Effector memory CD8-positive, alpha-beta T cell (primary cell): ENCODE data around the gene ARL6IP4.

ENCODE experiments used
- ATAC-seq: fragments of 150-1000 bp; cut with Tn5 transposase; replicated peaks from 2 replicates; pipeline ENCODE4 v1.10.0; 2021; ENCODE audit warnings: mild to moderate bottlenecking, moderate library complexity
- DNase-seq, 3 experiments: peaks; one replicate each; pipeline ENCODE4 v3.0.0; 2021
- H3K27ac Mint-ChIP-seq, 2 donors: one replicate each; pipeline ENCODE4 v1.8.0; 2022; ENCODE audit warnings: mild to moderate bottlenecking in 2 of 2, mixed read lengths in 2 of 2, moderate library complexity in 2 of 2
- H3K27me3 Mint-ChIP-seq, 2 donors: one replicate each; pipeline ENCODE4 v1.8.0; 2022; ENCODE audit warnings: mixed read lengths in 2 of 2
- H3K36me3 Mint-ChIP-seq: one replicate; pipeline ENCODE4 v1.8.0; 2022; ENCODE audit warnings: mild to moderate bottlenecking, moderate library complexity, mixed read lengths; ENCODE audit not compliant: insufficient read depth
- H3K4me1 Mint-ChIP-seq, 2 donors: one replicate each; pipeline ENCODE4 v1.8.0; 2022; ENCODE audit warnings: low read depth in 2 of 2, mixed read lengths in 2 of 2
- H3K4me3 Mint-ChIP-seq, 2 donors: one replicate each; pipeline ENCODE4 v1.8.0; 2022; ENCODE audit warnings: mild to moderate bottlenecking in 2 of 2, mixed read lengths in 2 of 2, moderate library complexity in 2 of 2
- H3K9me3 Mint-ChIP-seq, 2 donors: one replicate each; pipeline ENCODE4 v1.8.0; 2022; ENCODE audit warnings: mixed read lengths in 2 of 2

Gene ARL6IP4

GRCh38 chr12:122965321-122965751 lies 15.1 kb upstream of the ARL6IP4 start:
- peak overlapping the region; percentile 58 to 60 for H3K4me3 Mint-ChIP-seq
- no peak for ATAC-seq
- peak overlapping the region in 1 of 2 donors; percentile 49 for H3K27ac Mint-ChIP-seq

GRCh38 chr12:122965851-122966742 lies 14.4 kb upstream of the ARL6IP4 start, which contains the start of gene ABCB9:
Gene ABCB9, minus strand, starts transcription at chr12:122966463. Its CDS starts 6,228 bp downstream, at chr12:122960235.
- Mint-ChIP-seq H3K4me1 (peaks cover 0 to 8% of the 10 kb centered on the region in 2 donors), H3K36me3 (no peaks in the 10 kb centered on the region), H3K4me3 (peak within 1 kb of the TSS; percentile 58 to 59), H3K27me3 (no peaks in the 10 kb centered on the region), H3K9me3 (no peaks in the 10 kb centered on the region), H3K27ac (peak within 1 kb of the TSS in 1 of 2 donors; percentile 11)
- DNase-seq, result peak; percentile 84 to 86 (median 85)
- ATAC-seq, result peak; percentile 94

More at GRCh38 chr12:122965321-122965751, 15.1 kb upstream of the ARL6IP4 start:
- no peak for DNase-seq
- H3K4me1 Mint-ChIP-seq, result peaks cover 0 to 8% of the 10 kb centered on the region in 2 donors
- H3K27me3 Mint-ChIP-seq, result no peaks in the 10 kb centered on the region
- no peaks in the 10 kb centered on the region for H3K36me3 Mint-ChIP-seq
- H3K9me3 Mint-ChIP-seq, result no peaks in the 10 kb centered on the region

- peaks cover 0 to 8% of the 10 kb centered on the region in 2 donors for H3K4me1 Mint-ChIP-seq
- no peaks in the 10 kb centered on the region for H3K27me3 Mint-ChIP-seq
- H3K36me3 Mint-ChIP-seq, result no peaks in the 10 kb centered on the region
- peak overlapping the region in 1 of 2 donors; percentile 11 for H3K27ac Mint-ChIP-seq
- no peak for ATAC-seq
- peak overlapping the region; percentile 58 to 59 for H3K4me3 Mint-ChIP-seq
- H3K9me3 Mint-ChIP-seq, result no peaks in the 10 kb centered on the region
- no peak for DNase-seq
Observed at GRCh38 chr12:122966743-122967550, 13.5 kb upstream of the ARL6IP4 start.

- Mint-ChIP-seq H3K4me1 (peaks cover 0 to 8% of the 10 kb centered on the region in 2 donors), H3K27ac (no peak overlapping the region), H3K36me3 (no peaks in the 10 kb centered on the region), H3K4me3 (no peak overlapping the region), H3K9me3 (no peaks in the 10 kb centered on the region), H3K27me3 (no peaks in the 10 kb centered on the region)
- ATAC-seq, result no peak
- DNase-seq, result no peak
Observed at GRCh38 chr12:122968104-122968503, 12.4 kb upstream of the ARL6IP4 start.

GRCh38 chr12:122969676-122970075 lies 10.8 kb upstream of the ARL6IP4 start:
- DNase-seq, result no peak
- H3K4me3 Mint-ChIP-seq, result no peak overlapping the region
- no peak overlapping the region for H3K27ac Mint-ChIP-seq
- no peaks in the 10 kb centered on the region for H3K27me3 Mint-ChIP-seq
- no peaks in the 10 kb centered on the region for H3K9me3 Mint-ChIP-seq
- H3K36me3 Mint-ChIP-seq, result peaks cover 6% of the 10 kb centered on the region
- no peak for ATAC-seq
- H3K4me1 Mint-ChIP-seq, result peaks cover 0 to 15% of the 10 kb centered on the region in 2 donors

- Mint-ChIP-seq H3K27ac (peak overlapping the region; percentile 98 to 99), H3K27me3 (no peaks in the 10 kb centered on the region), H3K4me1 (peaks cover 18 to 19% of the 10 kb centered on the region in 2 donors), H3K9me3 (no peaks in the 10 kb centered on the region), H3K4me3 (peak overlapping the region; percentile 98 to 99), H3K36me3 (peaks cover 13% of the 10 kb centered on the region)
- DNase-seq (peak; percentile 98 to 99 (median 99)), ATAC-seq (peak; percentile 85)
Observed at GRCh38 chr12:122974274-122974891, 6.1 kb upstream of the ARL6IP4 start.

- H3K27me3 Mint-ChIP-seq, result no peaks in the 10 kb centered on the region
- ATAC-seq (peak; percentile 84), DNase-seq (peak; percentile 91 to 93 (median 93))
- peaks cover 15% of the 10 kb centered on the region for H3K36me3 Mint-ChIP-seq
- peak within 1 kb of the TSS; percentile 98 to 99 for H3K4me3 Mint-ChIP-seq
- peaks cover 22 to 24% of the 10 kb centered on the region in 2 donors for H3K4me1 Mint-ChIP-seq
- peak within 1 kb of the TSS; percentile 98 to 99 for H3K27ac Mint-ChIP-seq
- no peaks in the 10 kb centered on the region for H3K9me3 Mint-ChIP-seq
Observed at GRCh38 chr12:122974892-122975789, 5.3 kb upstream of the ARL6IP4 start, which contains the start of gene OGFOD2. Gene OGFOD2, plus strand, starts transcription at chr12:122975244. Its CDS starts 8 bp downstream, at chr12:122975252.

GRCh38 chr12:122975790-122976647 lies 4.5 kb upstream of the ARL6IP4 start:
- Mint-ChIP-seq H3K4me3 (peak overlapping the region; percentile 98 to 99), H3K27me3 (no peaks in the 10 kb centered on the region), H3K27ac (peak overlapping the region; percentile 98 to 99), H3K36me3 (peaks cover 17% of the 10 kb centered on the region), H3K4me1 (peaks cover 26% of the 10 kb centered on the region in 2 donors), H3K9me3 (no peaks in the 10 kb centered on the region)
- DNase-seq (no peak), ATAC-seq (no peak)

- no peaks in the 10 kb centered on the region for H3K27me3 Mint-ChIP-seq
- H3K27ac Mint-ChIP-seq, result peak overlapping the region in 1 of 2 donors; percentile 99
- no peak for ATAC-seq
- H3K36me3 Mint-ChIP-seq, result peaks cover 22% of the 10 kb centered on the region
- peaks cover 30% of the 10 kb centered on the region in 2 donors for H3K4me1 Mint-ChIP-seq
- H3K9me3 Mint-ChIP-seq, result no peaks in the 10 kb centered on the region
- no peak for DNase-seq
- H3K4me3 Mint-ChIP-seq, result peak overlapping the region; percentile 98 to 99
Observed at GRCh38 chr12:122976648-122976975, 3.9 kb upstream of the ARL6IP4 start.

- H3K36me3 Mint-ChIP-seq, result peaks cover 28% of the 10 kb centered on the region
- ATAC-seq (no peak), DNase-seq (no peak)
- H3K27me3 Mint-ChIP-seq, result no peaks in the 10 kb centered on the region
- H3K27ac Mint-ChIP-seq, result no peak overlapping the region
- peak overlapping the region; percentile 98 to 99 for H3K4me3 Mint-ChIP-seq
- peaks cover 30 to 35% of the 10 kb centered on the region in 2 donors for H3K4me1 Mint-ChIP-seq
- no peaks in the 10 kb centered on the region for H3K9me3 Mint-ChIP-seq
Observed at GRCh38 chr12:122977153-122977552, 3.3 kb upstream of the ARL6IP4 start.

GRCh38 chr12:122977655-122978392 lies 2.7 kb upstream of the ARL6IP4 start:
- no peak for ATAC-seq
- Mint-ChIP-seq H3K9me3 (no peaks in the 10 kb centered on the region), H3K4me1 (peaks cover 34 to 35% of the 10 kb centered on the region in 2 donors), H3K27me3 (no peaks in the 10 kb centered on the region), H3K36me3 (peaks cover 31% of the 10 kb centered on the region), H3K4me3 (peak overlapping the region in 1 of 2 donors; percentile 99), H3K27ac (no peak overlapping the region)
- no peak for DNase-seq
